GM18858 (cell line): ENCODE data around the gene MME.

Experiments used
- ATAC-seq: cut with Tn5 transposase; IDR thresholded peaks from one replicate; pipeline ENCODE4 v1.9.1; 2021; ENCODE audit not compliant: unreplicated experiment

Gene MME

GRCh38 chr3:155230382-155230781 is 150.3 kb downstream of the MME start:
- ATAC-seq: no peak

DNA sequence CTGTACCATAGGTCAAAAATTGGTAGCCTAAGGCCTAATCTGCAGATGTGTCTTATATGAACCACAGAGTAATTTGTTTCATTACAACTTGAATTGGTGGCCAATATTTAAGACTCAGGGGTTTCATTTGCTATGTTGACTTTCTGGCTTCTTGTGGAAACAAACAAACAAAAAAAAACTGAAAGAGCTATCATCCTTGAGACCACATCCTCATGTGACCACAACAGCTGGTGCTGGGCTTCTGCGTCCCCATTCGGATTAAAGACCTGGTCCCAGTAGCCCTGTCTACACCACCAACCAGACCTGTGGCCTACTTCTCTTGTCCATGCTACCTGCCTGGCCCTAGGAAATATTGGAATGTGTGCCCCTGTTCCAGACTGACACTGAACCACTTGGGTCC is 151.7 kb downstream of the MME start:
- ATAC-seq: no peak

GRCh38 chr3:155232605-155233004 is 152.5 kb downstream of the MME start:
- ATAC-seq: no peak

- no peak for ATAC-seq
These were observed 153.1 kb downstream of the MME start for GRCh38 chr3:155233213-155233612.
